ENCODE results near the gene NT5C1B. TPM values are rescaled to one million over a fixed set of nuclear protein-coding genes. Genes with fewer than 3 reads are reported as not detected.

NT5C1B gene
- total RNA-seq, 1 donor from 2014 or later, result not detected

DNA sequence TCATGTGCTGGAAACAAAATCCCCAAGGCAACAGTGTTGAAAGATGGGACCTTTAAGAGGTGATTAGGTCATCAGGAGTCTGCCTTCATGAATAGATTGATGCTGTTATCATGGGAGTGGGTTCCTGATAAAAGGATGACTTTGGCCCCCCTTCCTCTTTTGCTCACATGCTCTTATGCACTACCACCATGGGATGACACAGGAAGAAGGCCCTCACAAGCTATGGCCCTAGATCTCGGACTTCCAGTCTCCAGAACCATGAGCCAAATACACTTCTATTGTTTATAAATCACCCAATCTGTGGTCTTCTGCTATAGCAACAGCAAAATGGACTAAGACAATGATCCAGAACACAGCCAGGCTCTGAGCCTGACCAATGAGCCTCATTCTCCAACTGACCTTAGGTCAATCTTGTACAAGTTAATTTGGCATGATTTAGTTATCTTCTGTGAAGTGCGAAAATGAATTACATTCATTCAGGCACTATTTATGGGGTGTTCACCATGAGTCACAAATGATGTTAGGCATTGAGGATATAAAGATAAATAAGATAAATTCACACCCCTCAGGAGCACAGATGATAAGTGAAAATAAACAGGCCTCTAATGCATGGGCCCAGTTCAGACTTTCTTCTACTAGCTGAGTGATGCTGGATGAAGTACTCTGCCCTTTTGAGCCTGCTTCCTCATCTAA lies 37.7 kb upstream of the NT5C1B start:
- TF ChIP-seq, protein P1, sequence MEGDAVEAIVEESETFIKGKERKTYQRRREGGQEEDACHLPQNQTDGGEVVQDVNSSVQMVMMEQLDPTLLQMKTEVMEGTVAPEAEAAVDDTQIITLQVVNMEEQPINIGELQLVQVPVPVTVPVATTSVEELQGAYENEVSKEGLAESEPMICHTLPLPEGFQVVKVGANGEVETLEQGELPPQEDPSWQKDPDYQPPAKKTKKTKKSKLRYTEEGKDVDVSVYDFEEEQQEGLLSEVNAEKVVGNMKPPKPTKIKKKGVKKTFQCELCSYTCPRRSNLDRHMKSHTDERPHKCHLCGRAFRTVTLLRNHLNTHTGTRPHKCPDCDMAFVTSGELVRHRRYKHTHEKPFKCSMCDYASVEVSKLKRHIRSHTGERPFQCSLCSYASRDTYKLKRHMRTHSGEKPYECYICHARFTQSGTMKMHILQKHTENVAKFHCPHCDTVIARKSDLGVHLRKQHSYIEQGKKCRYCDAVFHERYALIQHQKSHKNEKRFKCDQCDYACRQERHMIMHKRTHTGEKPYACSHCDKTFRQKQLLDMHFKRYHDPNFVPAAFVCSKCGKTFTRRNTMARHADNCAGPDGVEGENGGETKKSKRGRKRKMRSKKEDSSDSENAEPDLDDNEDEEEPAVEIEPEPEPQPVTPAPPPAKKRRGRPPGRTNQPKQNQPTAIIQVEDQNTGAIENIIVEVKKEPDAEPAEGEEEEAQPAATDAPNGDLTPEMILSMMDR (conservative IDR thresholded peaks at IDR 0.05), result no peak
- H3K4me3 Mint-ChIP-seq, result no peak overlapping the region
- no peaks in the 10 kb centered on the region for H3K36me3 Mint-ChIP-seq
- DNase-seq (ENCODE audit: extremely low spot score, unreplicated experiment), result no peak
- H3K4me1 Mint-ChIP-seq (ENCODE audit: unreplicated experiment), result no peaks in the 10 kb centered on the region
- H3K27me3 Mint-ChIP-seq, result no peaks in the 10 kb centered on the region
- H3K9me3 Mint-ChIP-seq, result peaks cover 6% of the 10 kb centered on the region
- H3K27ac Mint-ChIP-seq, result no peak overlapping the region

DNA sequence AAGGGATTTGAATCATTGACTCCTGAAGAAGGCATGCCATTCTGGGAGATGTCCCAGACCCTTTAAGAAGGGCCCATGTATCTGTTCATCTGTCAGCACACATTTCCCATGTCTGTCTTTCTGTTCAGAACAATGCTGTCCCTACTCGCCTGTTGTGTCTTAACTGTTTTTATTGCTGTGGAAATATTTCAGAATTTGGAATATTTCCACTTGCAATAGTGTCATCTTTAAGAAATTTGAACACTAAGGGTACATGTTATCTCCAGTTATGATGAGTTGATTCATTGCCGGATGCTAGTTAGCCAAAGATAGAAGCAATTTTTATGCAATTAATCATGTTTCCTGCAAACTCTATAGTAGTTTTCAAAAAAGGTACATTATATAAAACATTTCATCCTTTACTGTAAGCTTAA lies 36.9 kb upstream of the NT5C1B start:
- H3K4me1 Mint-ChIP-seq (ENCODE audit: unreplicated experiment), result no peaks in the 10 kb centered on the region
- H3K36me3 Mint-ChIP-seq, result no peaks in the 10 kb centered on the region
- DNase-seq (ENCODE audit: extremely low spot score, unreplicated experiment), result no peak
- no peak overlapping the region for H3K4me3 Mint-ChIP-seq
- no peak overlapping the region for H3K27ac Mint-ChIP-seq
- peaks cover 3% of the 10 kb centered on the region for H3K9me3 Mint-ChIP-seq
- TF ChIP-seq, protein P1 (conservative IDR thresholded peaks at IDR 0.05), result no peak
- no peaks in the 10 kb centered on the region for H3K27me3 Mint-ChIP-seq

GRCh38 chr2:18625563-18625962 lies 36.2 kb upstream of the NT5C1B start:
- Mint-ChIP-seq H3K36me3 (no peaks in the 10 kb centered on the region), H3K9me3 (no peaks in the 10 kb centered on the region), H3K27me3 (no peaks in the 10 kb centered on the region), H3K4me3 (no peak overlapping the region), H3K27ac (no peak overlapping the region), H3K4me1 (ENCODE audit: unreplicated experiment) (no peaks in the 10 kb centered on the region)
- DNase-seq (ENCODE audit: extremely low spot score, unreplicated experiment), result no peak
- TF ChIP-seq, protein P1 (conservative IDR thresholded peaks at IDR 0.05), result no peak

DNA sequence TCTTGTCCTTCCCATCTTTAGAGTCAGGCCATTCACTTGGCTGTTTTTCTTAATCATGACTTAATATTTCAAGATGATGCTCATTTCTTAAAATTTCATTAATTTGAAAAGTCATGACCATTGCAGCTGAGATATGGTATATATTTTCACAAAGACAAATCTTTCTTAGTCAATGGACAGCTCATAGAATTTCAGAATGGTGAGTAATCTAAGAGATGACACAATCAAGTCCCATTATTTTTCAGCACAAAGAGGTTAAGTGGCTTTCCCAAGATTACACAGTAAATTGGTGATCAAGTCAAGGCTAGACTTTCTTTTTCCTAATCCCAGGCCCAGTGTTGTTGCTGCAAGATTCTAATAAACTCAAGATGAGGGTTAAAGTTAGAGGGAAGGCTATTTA lies 34.4 kb upstream of the NT5C1B start:
- no peaks in the 10 kb centered on the region for H3K9me3 Mint-ChIP-seq
- TF ChIP-seq, protein P1 (conservative IDR thresholded peaks at IDR 0.05), result no peak
- H3K4me3 Mint-ChIP-seq, result no peak overlapping the region
- no peaks in the 10 kb centered on the region for H3K36me3 Mint-ChIP-seq
- H3K27me3 Mint-ChIP-seq, result no peaks in the 10 kb centered on the region
- no peak for DNase-seq (ENCODE audit: extremely low spot score, unreplicated experiment)
- no peak overlapping the region for H3K27ac Mint-ChIP-seq
- no peaks in the 10 kb centered on the region for H3K4me1 Mint-ChIP-seq (ENCODE audit: unreplicated experiment)

GRCh38 chr2:18620867-18621632 lies 31.7 kb upstream of the NT5C1B start:
- H3K9me3 Mint-ChIP-seq, result no peaks in the 10 kb centered on the region
- no peaks in the 10 kb centered on the region for H3K36me3 Mint-ChIP-seq
- H3K4me3 Mint-ChIP-seq, result no peak overlapping the region
- no peak overlapping the region for H3K27ac Mint-ChIP-seq
- no peaks in the 10 kb centered on the region for H3K27me3 Mint-ChIP-seq
- no peak for DNase-seq (ENCODE audit: extremely low spot score, unreplicated experiment)
- H3K4me1 Mint-ChIP-seq (ENCODE audit: unreplicated experiment), result no peaks in the 10 kb centered on the region
- TF ChIP-seq, protein P1 (conservative IDR thresholded peaks at IDR 0.05), result no peak

Measured in type B pancreatic cell (in vitro differentiated cells).